ENCODE data around the gene NQO1. TPM values are rescaled to one million over a fixed set of nuclear protein-coding genes. Genes with fewer than 3 reads are reported as not detected.
"Not testable (repeated sequence)": the region's sequence is repeated elsewhere in the genome, so short reads cannot be mapped to it uniquely, and the experiment has no call there.

The NQO1 gene
- 415 and 494 TPM in 2 replicates for total RNA-seq (2014; rRNA removed)
- 2,044 TPM for polyA plus RNA-seq (2012)

- DNase-seq (ENCODE audit: low read depth), result peak; percentile 99
Observed at GRCh38 chr16:69726313-69727060, at the start of gene NQO1. NQO1 (minus strand) TSS chr16:69726560; CDS start chr16:69726439, 121 bp downstream.

DNA sequence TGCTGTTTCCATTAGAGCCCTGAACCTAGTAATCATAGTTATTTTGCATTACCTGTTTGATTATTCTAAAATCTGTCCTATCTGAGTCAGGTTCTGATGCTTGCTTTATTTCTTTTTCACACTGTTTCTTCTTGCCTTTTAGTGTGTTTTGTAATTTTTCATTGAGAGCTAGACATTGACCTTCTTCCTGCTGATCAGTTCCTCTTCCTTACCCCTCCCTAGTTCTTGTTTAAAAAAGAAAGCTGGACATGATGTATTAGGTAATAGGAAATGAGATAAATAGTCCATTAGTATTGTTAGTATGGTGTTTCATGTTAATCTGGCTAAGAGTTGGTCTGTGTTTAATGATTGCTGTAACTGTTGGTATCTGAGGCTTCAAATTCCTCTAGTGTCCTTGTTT lies 49.2 kb upstream of the NQO1 start:
- DNase-seq (ENCODE audit: low read depth), result no peak

DNA sequence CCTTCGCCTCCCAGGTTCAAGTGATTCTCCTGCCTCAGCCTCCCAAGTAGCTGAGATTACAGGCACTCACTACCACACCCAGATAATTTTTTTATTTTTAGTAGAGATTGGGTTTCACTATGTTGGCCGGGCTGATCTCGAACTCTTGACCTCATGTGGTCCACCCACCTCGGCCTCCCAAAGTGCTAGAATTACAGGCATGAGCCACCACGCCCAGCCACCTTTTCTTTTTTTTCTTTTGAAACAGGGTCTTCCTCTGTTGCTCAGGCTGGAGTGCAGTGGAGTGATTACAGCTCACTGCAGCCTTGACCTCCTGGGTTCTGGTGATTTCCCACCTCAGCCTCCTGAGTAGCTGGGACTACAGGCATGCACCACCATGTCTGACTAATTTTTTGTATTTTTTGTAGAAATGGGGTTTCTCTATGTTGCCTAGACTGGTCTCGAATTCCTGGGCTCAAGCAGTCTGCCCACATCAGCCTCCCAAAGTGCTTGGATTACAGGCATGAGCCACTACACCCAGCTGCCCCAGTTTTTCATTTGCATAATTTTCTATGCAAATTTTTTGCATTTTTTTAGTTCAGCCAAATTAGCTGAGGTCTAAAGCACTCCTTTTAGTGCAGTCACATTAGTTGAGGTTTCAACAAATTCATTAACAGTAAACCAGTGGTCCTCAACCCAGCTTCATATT lies 47.0 kb upstream of the NQO1 start:
- peak; percentile 22 for DNase-seq (ENCODE audit: low read depth)

DNA sequence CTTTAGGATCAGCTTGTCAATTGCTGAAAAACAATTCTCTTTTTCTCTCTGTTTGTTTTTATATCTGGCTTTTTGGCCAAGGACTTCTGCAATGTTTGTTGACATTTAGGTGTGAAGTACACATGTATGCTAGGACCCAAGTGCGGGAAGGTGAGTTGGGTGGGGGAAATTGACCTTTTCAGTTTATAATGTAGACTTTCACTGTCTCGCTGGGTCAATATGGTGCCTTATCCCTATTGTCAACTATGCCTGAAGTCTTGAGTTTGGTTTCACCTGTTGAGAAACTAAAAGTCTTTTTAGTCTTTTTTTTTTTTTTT lies 45.2 kb upstream of the NQO1 start:
- no peak for DNase-seq (ENCODE audit: low read depth)

DNA sequence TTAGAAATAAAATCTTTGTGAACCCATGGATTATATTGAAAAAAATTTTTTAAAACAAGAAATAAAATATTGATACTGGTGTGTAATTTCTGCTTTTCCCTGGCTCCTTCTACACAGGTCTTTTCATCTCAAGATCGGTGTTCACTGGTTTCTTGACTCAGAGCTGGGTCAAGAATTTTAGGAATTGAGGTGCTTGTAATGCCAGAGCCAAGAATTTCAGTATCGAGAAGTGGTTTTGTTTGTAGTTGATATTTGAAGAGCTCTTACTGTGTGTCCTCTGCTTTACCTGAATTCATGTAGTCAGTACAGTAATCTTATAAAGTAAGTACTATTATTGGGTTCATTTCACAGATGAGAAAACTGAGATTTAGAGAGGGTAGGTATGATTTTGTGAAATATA lies 43.0 kb upstream of the NQO1 start:
- no peak for DNase-seq (ENCODE audit: low read depth)

DNA sequence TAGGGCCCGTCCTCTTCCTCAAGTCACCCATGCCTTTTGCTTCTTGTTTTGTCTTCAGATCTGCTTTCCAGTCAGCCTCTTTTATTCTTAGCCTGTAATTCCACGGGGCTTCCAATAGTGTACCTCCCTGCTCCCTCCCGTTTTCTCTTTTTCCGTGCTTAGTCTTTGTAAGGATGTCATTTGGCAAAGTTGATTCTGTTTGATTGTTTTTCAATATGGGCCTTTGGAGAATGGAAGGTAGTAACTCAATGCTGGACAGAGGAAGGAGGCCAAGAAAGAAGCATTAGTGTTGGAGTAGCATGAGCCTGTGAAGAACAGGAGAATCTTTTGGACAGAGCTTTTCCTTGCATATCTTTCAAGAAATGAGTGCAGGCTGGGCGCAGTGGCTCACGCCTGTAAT lies 42.3 kb upstream of the NQO1 start:
- DNase-seq (ENCODE audit: low read depth), result no peak

- DNase-seq (ENCODE audit: low read depth), result no peak
Observed at GRCh38 chr16:69767459-69768229, 41.3 kb upstream of the NQO1 start.

DNA sequence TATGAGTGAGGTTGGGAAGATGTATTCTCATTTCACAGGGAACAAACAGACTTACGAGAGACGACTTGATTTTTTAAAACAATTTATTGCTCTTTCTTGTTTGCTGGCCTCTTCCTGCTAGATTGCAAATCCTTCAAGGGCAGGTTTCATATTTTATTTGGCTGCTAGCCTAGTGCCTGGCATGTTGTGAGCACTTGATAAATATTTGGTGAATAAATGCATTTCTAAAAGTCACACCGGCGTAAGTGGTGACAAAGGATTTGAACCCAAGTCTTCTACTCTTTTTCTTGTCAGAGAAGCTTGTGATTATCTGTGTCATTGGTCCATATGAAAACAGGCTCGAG lies 37.2 kb upstream of the NQO1 start:
- DNase-seq (ENCODE audit: low read depth), result no peak

GRCh38 chr16:69762814-69763598 lies 36.6 kb upstream of the NQO1 start:
- DNase-seq (ENCODE audit: low read depth), result peak; percentile 24

DNA sequence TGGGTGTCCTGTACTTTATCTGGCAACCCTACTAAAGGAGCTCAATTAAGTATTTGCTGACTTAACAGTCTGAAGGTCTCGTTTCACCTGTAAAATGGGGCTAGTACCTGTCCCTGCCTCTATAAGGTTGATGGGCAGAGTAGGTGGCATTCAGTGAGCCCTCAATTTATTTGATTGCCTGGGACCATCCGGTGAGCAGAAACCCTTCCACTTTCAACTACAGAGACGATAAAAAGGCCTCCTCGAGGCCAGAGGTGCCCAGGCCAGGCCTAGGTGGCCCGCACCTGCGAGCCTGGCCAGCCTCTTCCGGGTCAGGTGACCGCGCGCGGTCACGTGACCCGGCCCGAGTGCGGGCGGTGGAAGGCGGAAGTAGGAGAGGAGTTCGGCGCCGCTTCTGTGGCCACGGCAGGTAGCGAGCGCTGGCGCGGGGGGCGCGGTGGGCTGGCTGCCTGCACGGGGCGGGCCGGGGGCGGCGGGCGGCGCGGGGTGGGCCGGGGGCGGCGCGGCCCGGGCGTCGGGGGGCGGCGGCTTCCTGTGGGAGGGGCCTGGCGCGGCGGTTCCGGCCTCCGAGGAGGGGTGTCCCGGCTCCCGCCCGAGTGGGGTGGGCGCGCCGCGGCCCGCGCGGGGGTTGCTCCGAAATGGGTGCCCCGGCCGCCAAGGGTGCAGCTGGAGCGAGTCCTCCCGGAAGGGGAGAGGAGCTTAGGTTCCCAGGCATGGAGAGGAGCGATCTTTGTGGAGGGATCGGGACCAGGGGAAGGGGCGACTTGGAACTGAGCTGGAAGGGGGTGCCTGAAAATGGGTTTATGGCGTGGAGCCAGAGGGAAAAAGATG lies 35.8 kb upstream of the NQO1 start, which contains the start of gene WWP2:
TSS of gene WWP2 (plus strand) at position 350 of the 831 bp plus-strand sequence. CDS start 24,679 bp downstream, outside the sequence.
- DNase-seq (ENCODE audit: low read depth), result peak; percentile 41

- not testable (repeated sequence) for DNase-seq (ENCODE audit: low read depth)
Observed at GRCh38 chr16:69757375-69757774, 31.0 kb upstream of the NQO1 start.

- DNase-seq (ENCODE audit: low read depth), result no peak
Observed at GRCh38 chr16:69756705-69757104, 30.3 kb upstream of the NQO1 start.

DNA sequence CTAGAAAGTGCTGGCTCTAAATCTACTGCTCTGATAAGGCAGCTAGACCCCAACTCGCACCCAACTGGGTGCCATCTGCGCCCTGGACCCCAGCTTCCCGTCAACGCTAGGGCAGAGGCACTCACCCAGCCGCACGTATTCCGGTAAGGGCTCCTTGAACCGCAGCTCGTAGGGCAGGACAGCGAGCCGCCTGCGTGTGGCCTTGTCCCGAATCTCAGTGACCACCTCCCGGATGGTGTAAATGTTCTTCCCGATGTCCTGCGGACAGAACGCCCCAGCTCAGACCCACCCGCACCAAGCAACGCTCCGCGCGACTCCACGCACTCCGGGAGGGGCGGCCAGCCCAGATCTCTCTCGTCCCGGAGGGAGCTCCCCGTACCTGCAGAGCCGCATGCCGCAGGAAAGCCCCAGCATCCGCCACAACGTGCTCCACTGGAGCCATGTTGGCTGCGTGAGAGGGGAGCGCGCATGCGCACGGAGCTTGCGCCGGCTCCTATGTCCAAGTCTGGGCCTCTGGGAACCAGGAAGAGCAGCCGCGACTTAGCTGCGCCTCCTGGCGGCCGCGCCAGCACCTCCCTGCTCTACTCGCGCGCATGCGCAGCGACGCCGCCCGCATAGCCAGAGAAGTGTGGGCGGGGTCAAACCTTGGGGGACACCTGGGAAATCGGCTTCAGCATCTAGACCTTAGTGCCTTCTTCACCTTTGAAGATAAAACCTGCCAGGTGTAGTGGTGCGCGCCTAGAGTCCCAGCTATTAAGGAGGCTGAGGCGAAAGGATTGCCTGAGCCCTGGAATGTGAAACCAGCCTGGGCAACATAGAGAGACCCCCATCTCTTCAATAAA lies 28.3 kb upstream of the NQO1 start, which contains the start of gene NOB1:
TSS of gene NOB1 (minus strand) at position 458 of the 842 bp plus-strand sequence. CDS start at position 442, 16 bp downstream.
- DNase-seq (ENCODE audit: low read depth), result peak; percentile 91

- no peak for DNase-seq (ENCODE audit: low read depth)
Observed at GRCh38 chr16:69754143-69754468, 27.7 kb upstream of the NQO1 start.

DNA sequence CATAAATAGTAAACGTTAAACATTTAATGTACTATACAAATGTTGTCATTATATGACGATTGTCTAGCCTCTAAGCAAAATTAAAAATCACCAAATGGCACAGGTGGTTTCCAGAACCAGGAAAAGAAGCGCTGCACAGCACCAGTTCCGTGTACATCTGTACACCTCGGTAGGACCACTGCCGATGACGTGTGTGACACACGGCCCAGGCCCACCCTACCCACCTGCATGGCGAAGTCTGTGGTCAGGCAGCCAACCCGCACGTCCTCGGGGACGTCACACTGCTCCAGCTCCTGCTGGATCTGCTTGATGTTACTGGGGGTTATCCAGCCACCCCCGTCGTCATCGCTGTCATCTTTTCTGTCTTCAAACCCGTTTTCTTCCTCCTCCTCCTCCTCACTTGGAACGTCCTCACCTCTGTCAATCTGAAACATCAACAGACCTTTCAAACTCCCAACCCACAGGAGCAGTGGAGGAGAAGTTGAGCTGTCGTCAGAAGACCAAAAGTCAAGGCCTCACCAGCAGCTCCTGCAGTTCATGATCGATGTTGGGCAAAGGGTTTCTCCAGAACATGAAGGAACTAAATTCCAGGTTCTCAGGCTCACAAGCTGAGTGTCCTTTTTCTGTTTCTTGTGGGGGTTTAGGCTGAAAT lies 22.5 kb upstream of the NQO1 start:
- no peak for DNase-seq (ENCODE audit: low read depth)

DNA sequence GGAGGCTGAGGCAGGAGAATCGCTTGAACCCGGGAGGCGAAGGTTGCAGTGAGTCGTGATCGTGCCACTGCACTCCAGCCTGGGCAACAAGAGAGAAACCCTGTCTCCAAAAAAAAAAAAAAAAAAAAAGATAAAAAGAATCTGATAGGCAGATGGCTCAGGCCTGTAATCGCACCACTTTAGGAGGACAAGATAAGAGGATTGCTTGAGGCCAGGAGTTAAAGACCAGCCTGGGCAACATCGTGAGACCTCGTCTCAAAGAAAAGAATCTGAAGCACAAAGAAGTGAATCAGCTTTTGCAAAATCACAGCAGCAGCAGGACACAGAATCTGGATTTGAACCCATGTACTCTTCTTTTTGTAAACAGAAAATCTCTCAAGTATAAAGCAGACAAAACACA lies 20.8 kb upstream of the NQO1 start:
- no peak for DNase-seq (ENCODE audit: low read depth)

DNA sequence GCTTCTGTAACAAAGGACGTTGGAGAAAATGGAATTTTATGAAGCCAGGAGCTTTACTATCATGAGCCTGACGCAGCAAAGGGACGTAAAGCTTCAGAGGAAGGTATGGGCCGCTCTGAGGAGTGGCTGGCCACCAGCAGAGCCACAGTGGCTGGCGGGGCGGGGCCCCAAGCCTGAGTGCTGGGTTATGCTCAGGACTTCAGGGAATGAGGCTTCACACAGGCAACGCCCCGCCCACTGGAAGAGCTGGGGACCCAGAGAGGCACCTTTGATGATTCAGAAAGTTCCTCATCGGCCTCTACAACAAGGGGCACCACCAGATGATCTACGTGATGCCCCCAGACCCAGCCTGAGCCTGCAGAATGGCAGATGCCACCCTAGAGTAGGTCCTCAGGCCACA lies 19.6 kb upstream of the NQO1 start:
- no peak for DNase-seq (ENCODE audit: low read depth)

- DNase-seq (ENCODE audit: low read depth), result no peak
Observed at GRCh38 chr16:69745232-69745612, 18.9 kb upstream of the NQO1 start.
